Fibroblast of pulmonary artery (primary cell): Measurements from ENCODE around the gene ARFGAP3.
"Not testable (repeated sequence)": the region's sequence is repeated elsewhere in the genome, so short reads cannot be mapped to it uniquely, and the experiment has no call there.

Experiments used
- DNase-seq: peaks from one replicate; pipeline ENCODE4 v3.0.0-alpha.2; 2010; ENCODE audit warnings: low read depth
- H3K4me3 ChIP-seq: replicated peaks from 2 replicates; pipeline ENCODE4 v1.5.1; 2011; ENCODE audit warnings: low read depth, mild to moderate bottlenecking, control low read depth, low read length, moderate library complexity
- CTCF ChIP-seq: IDR thresholded peaks from 2 replicates; pipeline ENCODE4 v1.5.1; 2011; ENCODE audit warnings: mild to moderate bottlenecking, control low read depth, low read length, inconsistent platforms; ENCODE audit errors: missing control alignments

ARFGAP3 gene

GRCh38 chr22:42764895-42765363 lies 92.1 kb downstream of the ARFGAP3 start:
- TF ChIP-seq CTCF, result no peak
- DNase-seq, result no peak

GRCh38 chr22:42763965-42764480 lies 93.0 kb downstream of the ARFGAP3 start:
- DNase-seq, result no peak
- no peak for TF ChIP-seq CTCF
- no peak overlapping the region for H3K4me3 ChIP-seq

More at GRCh38 chr22:42764895-42765363, 92.1 kb downstream of the ARFGAP3 start:
- no peak overlapping the region for H3K4me3 ChIP-seq

GRCh38 chr22:42760806-42761565 lies 96.1 kb downstream of the ARFGAP3 start:
- no peak overlapping the region for H3K4me3 ChIP-seq
- no peak for DNase-seq
- no peak for TF ChIP-seq CTCF

- no peak overlapping the region for H3K4me3 ChIP-seq
- TF ChIP-seq CTCF, result no peak
- peak; percentile 74 for DNase-seq
These were observed 98.0 kb downstream of the ARFGAP3 start for GRCh38 chr22:42758931-42759629.

- DNase-seq, result peak; percentile 91
These were observed 101.5 kb downstream of the ARFGAP3 start for GRCh38 chr22:42755553-42755952.

GRCh38 chr22:42755121-42755520 lies 102.0 kb downstream of the ARFGAP3 start:
- not testable (repeated sequence) for DNase-seq, H3K4me3 ChIP-seq

More at GRCh38 chr22:42755553-42755952, 101.5 kb downstream of the ARFGAP3 start:
- not testable (repeated sequence) for H3K4me3 ChIP-seq

- DNase-seq, result peak; percentile 85
- TF ChIP-seq CTCF, result no peak
- H3K4me3 ChIP-seq, result no peak overlapping the region
These were observed 102.4 kb downstream of the ARFGAP3 start for GRCh38 chr22:42754658-42755057.
